PC-3 (cell line): ENCODE results near the gene CRYL1. TPM values are rescaled to one million over a fixed set of nuclear protein-coding genes. Genes with fewer than 3 reads are reported as not detected.
A peak's percentile ranks its signal among the peaks of the same experiment; 100 is the strongest.

Experiments used
- ATAC-seq: fragments of 200-7000 bp; cut with Tn5 transposase; 2 replicates; pipeline ENCODE4 v1.9.1; 2020; ENCODE audit warnings: mild to moderate bottlenecking, moderate library complexity
- BruUV-seq: library from RNA; stranded (reverse); fragments of 400-500 nt; replicated peaks from 2 replicates; lab custom pipeline; 2021; lab: Mats Ljungman, UMichigan
- CTCF ChIA-PET: fragments of 300-600 bp; sonication (Branson Sonifier 250); formaldehyde crosslinking; loops from one replicate; lab custom pipeline; 2022; ENCODE audit warnings: antibody characterized with exemption; lab: Charles Lee
- POLR2A ChIA-PET: fragments of 300-600 bp; sonication (Branson Sonifier 250); formaldehyde crosslinking; loops from one replicate; lab custom pipeline; 2022; ENCODE audit warnings: antibody characterized with exemption; ENCODE audit not compliant: unreplicated experiment; lab: Charles Lee
- DNase-seq: peaks from one replicate; pipeline ENCODE4 v3.0.0-alpha.2; 2015
- H2AFZ ChIP-seq: fragments of 300-600 bp; sonication (generic); 2 replicates; pipeline ENCODE4 v1.6.0; 2016; ENCODE audit warnings: antibody characterized with exemption, low read length
- H3F3A ChIP-seq: fragments of 300-600 bp; sonication (generic); one replicate; pipeline ENCODE4 v1.6.0; 2017; ENCODE audit warnings: antibody characterized with exemption, low read length, control low read depth, mild to moderate bottlenecking; ENCODE audit not compliant: unreplicated experiment
- H3K27ac ChIP-seq: fragments of 300-600 bp; sonication (generic); 2 replicates; pipeline ENCODE4 v1.5.1; 2016; ENCODE audit warnings: mild to moderate bottlenecking, low read length
- H3K27me3 ChIP-seq: fragments of 300-600 bp; sonication (generic); 2 replicates; pipeline ENCODE4 v1.6.1; 2016; ENCODE audit warnings: low read length, mixed read lengths
- H3K36me3 ChIP-seq: fragments of 300-600 bp; sonication (generic); 2 replicates; pipeline ENCODE4 v1.6.1; 2016; ENCODE audit warnings: low read depth, mixed run types, low read length, mixed read lengths
- H3K4me1 ChIP-seq: fragments of 300-600 bp; sonication (generic); 2 replicates; pipeline ENCODE4 v1.5.1; 2016; ENCODE audit warnings: low read length; ENCODE audit not compliant: insufficient read depth
- H3K4me2 ChIP-seq: fragments of 300-600 bp; sonication (generic); 2 replicates; pipeline ENCODE4 v1.6.0; 2016; ENCODE audit warnings: low read length
- H3K4me3 ChIP-seq: fragments of 300-600 bp; sonication (generic); 2 replicates; pipeline ENCODE4 v1.5.1; 2016; ENCODE audit warnings: mild to moderate bottlenecking, low read length, mixed read lengths
- H3K79me2 ChIP-seq: fragments of 300-600 bp; sonication (generic); 2 replicates; pipeline ENCODE4 v1.6.1; 2017; ENCODE audit warnings: low read length, mixed read lengths
- H3K9ac ChIP-seq: fragments of 300-600 bp; sonication (generic); 2 replicates; pipeline ENCODE4 v1.6.0; 2016; ENCODE audit warnings: mild to moderate bottlenecking, low read length
- H3K9me2 ChIP-seq: fragments of 300-600 bp; sonication (generic); replicated peaks from 2 replicates; pipeline ENCODE4 v1.6.1; 2016; ENCODE audit warnings: mixed run types, low read length, mixed read lengths
- H3K9me3 ChIP-seq: fragments of 300-600 bp; sonication (generic); 2 replicates; pipeline ENCODE4 v1.6.1; 2016; ENCODE audit warnings: low read length, mixed read lengths
- H4K20me1 ChIP-seq: fragments of 300-600 bp; sonication (generic); 2 replicates; pipeline ENCODE4 v1.6.1; 2016; ENCODE audit warnings: low read length, mixed read lengths
- CTCF ChIP-seq: fragments of 300-600 bp; sonication (generic); conservative IDR thresholded peaks from 2 replicates; pipeline ENCODE4 v1.5.1; 2017; ENCODE audit warnings: antibody characterized with exemption, low read depth, mild to moderate bottlenecking, low read length
- EZH2 ChIP-seq: fragments of 300-600 bp; sonication (generic); IDR thresholded peaks from one replicate; pipeline ENCODE4 v1.6.1; 2017; ENCODE audit warnings: antibody characterized with exemption, mild to moderate bottlenecking, low read length; ENCODE audit not compliant: unreplicated experiment
- EZH2phosphoT487 ChIP-seq: fragments of 300-600 bp; sonication (generic); IDR thresholded peaks from 2 replicates; pipeline ENCODE4 v1.6.1; 2018; ENCODE audit warnings: mild to moderate bottlenecking, antibody characterized with exemption, low read length, borderline replicate concordance
- intact Hi-C: fragments of 100-400 bp; cut with micrococcal nuclease; formaldehyde crosslinking; loops from 2 replicates; pipeline ENCODE4 v1.9.0; 2023
- total RNA-seq: library from RNA; depleted of rRNA; stranded (reverse); fragments of >200 nt; gene quantifications from 2 replicates; pipeline ENCODE4 v1.2.3, GENCODE V29; 2014

CRYL1 gene
- total RNA-seq, 1 experiment from 2014 or later, result 20.8 TPM

GRCh38 chr13:20465218-20465879 is 60.3 kb downstream of the CRYL1 start:
- ChIA-PET POLR2A (no interaction called here), CTCF (no interaction called here)
- H2AFZ ChIP-seq, result no peak overlapping the region
- TF ChIP-seq CTCF, result no peak
- TF ChIP-seq EZH2, result no peak
- no peak for TF ChIP-seq EZH2phosphoT487
- H3K27ac ChIP-seq, result no peak overlapping the region
- no peaks in the 10 kb centered on the region for H3K9me3 ChIP-seq
- peaks cover 23% of the 10 kb centered on the region for H3K4me1 ChIP-seq
- peak overlapping the region; percentile 61 for H3K4me2 ChIP-seq
- no peaks in the 10 kb centered on the region for H3F3A ChIP-seq
- DNase-seq, result peak; percentile 75
- H3K4me3 ChIP-seq, result peak overlapping the region; percentile 17; the same call in 1 of the 2 replicates
- no peaks in the 10 kb centered on the region for H3K79me2 ChIP-seq
- intact Hi-C loops, result loop anchor here (2.0 kb wide), 1 partner anchor 23 kb away; no protein-coding TSS in a partner anchor
- H3K36me3 ChIP-seq, result no peaks in the 10 kb centered on the region
- ATAC-seq, result peak; percentile 80
- no peaks in the 10 kb centered on the region for H4K20me1 ChIP-seq
- no peaks in the 10 kb centered on the region for H3K27me3 ChIP-seq
- no peak overlapping the region for H3K9ac ChIP-seq
- BruUV-seq, result no TSS peak
- H3K9me2 ChIP-seq, result no peaks in the 10 kb centered on the region

- Histone ChIP-seq H3K9me2 (no peaks in the 10 kb centered on the region), H3K9ac (no peak overlapping the region), H3K27me3 (no peaks in the 10 kb centered on the region), H3K4me2 (no peak overlapping the region), H3K4me1 (peaks cover 24% of the 10 kb centered on the region), H3K36me3 (no peaks in the 10 kb centered on the region), H2AFZ (no peak overlapping the region), H3K9me3 (no peaks in the 10 kb centered on the region), H3F3A (no peaks in the 10 kb centered on the region), H3K27ac (no peak overlapping the region), H3K79me2 (no peaks in the 10 kb centered on the region), H3K4me3 (no peak overlapping the region), H4K20me1 (no peaks in the 10 kb centered on the region)
- ChIA-PET POLR2A (no interaction called here), CTCF (no interaction called here)
- DNase-seq (no peak), ATAC-seq (no peak)
- intact Hi-C loops, result no loop called here
- no TSS peak for BruUV-seq
- TF ChIP-seq EZH2, result no peak
- TF ChIP-seq CTCF, result no peak
- TF ChIP-seq EZH2phosphoT487, result no peak
These were observed 62.7 kb downstream of the CRYL1 start for GRCh38 chr13:20462921-20463320.

DNA sequence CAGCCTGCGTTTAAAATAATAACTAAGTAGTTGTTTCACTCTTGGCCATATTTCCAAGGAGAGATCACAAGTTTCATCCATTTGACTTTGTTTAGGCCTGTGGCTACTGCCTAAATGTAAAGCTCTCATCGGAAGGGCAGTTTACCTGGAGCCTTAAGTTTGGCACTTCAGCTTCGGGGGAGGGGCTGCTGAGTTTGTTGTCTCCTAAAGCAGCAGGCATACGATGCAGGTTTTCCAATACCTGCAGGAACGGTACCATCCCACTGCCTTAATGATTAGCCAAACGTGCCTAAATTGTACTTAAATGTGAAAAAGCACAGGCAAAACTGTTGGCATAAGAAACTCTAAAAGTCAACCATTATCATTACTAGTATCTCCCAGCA is 63.1 kb downstream of the CRYL1 start:
- Histone ChIP-seq H4K20me1 (no peaks in the 10 kb centered on the region), H3K79me2 (no peaks in the 10 kb centered on the region), H3K4me2 (no peak overlapping the region), H3K9me2 (no peaks in the 10 kb centered on the region), H3K4me1 (peaks cover 28% of the 10 kb centered on the region), H3K36me3 (no peaks in the 10 kb centered on the region), H3K9me3 (no peaks in the 10 kb centered on the region), H3K27me3 (no peaks in the 10 kb centered on the region), H3K4me3 (no peak overlapping the region), H2AFZ (no peak overlapping the region), H3K27ac (no peak overlapping the region), H3K9ac (no peak overlapping the region), H3F3A (no peaks in the 10 kb centered on the region)
- ChIA-PET CTCF (no interaction called here), POLR2A (no interaction called here)
- no peak for DNase-seq
- intact Hi-C loops, result no loop called here
- TF ChIP-seq EZH2 (no peak), CTCF (no peak), EZH2phosphoT487 (no peak)
- no peak for ATAC-seq
- no TSS peak for BruUV-seq
